ENCODE data around the gene NUFIP1.
"Not testable (repeated sequence)": the region's sequence is repeated elsewhere in the genome, so short reads cannot be mapped to it uniquely, and the experiment has no call there.

The NUFIP1 gene

DNA sequence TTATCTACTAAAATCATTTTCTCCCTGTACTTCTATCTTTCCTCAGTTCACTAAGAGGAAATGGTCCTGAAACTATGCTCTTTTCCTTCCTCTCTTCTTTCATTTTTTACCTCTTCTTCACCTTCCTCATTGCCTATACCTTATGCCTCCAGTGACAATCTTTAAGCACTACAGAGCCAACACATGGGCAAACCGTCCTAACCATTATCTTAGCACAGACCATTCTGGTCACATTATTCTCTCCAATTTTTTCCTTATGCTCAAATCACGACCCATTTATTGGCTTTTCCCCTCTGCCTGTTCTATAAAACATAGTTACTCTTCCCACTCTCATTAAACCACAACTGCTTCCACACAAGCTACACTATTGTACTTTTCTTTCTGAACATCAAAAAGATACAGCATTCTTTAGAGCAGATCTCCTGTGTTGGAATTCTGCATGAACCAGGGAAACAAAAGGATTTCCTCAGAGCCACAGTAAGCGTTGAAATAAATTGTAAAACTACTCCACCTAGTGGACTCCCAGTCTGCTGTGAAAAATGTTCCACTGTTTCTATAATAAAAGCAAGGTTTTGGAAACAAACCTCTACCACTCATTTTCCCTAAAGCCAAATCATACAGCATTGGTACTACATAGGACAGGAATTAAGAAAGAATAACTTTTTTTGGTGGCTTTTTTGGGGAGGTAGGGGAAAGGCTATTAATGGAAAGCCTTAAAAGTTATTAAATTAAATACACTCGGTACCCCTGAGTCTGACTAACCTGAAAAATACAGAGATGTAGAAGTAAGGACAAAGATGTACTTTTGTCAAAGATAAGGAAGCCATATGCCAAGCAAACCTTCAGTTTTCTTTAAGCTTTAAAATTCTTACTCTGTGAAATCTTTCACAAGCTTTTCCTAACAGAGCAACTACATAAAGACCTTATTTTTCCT is 19.5 kb downstream of the NUFIP1 start:
- DNase-seq (ENCODE audit: low read depth), result peak; percentile 74

DNA sequence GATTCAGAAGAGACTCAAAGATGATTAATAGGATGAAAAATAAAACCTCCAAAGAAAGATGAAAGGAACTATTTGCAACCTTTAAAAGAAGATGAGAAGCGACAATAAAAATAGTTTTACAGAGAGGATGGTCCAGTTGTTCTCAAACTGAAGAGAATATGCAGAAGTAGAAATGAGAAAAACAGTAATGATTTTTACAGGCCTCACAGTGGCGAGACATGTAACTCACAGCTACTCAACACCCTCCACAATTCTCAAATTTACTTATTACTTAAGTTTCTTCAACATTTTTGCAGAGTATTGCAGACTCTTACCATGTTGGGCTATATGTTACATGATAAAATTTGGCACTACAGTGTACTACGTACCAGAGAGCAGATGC is 20.8 kb downstream of the NUFIP1 start:
- no peak for DNase-seq (ENCODE audit: low read depth)

DNA sequence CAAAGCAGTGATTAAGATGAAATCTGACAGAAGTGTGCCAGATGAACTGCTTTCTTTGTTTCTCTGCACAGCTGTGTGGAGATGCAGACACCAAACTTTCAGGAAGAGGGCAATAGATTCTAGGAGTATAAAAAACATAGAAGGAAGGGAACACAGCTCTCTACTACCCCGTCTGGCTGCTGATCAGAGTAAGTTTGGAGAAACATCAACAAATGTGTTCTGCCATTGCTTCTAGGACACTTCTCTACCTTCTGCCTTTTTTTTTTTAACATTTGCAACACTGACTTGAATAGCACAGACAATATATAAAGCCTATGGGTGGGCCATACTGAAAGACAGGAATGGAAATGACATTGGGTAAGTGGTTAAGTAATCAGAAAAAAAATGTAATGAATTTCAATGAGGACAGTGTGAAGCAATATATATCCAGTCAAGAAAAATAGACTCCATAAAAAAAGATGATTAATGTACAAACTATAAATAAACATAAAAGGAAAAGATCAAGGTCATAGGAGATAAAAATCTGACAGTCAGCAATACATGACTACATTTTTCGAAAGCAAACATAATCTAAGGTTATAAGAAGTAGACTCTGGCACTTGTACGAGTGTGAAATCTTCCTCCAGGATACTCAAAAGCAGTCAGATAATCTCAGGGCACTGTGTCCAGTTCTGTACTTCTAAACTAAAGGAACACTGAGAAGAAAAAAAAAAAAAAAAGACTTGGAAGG is 21.4 kb downstream of the NUFIP1 start:
- DNase-seq (ENCODE audit: low read depth), result peak; percentile 49

DNA sequence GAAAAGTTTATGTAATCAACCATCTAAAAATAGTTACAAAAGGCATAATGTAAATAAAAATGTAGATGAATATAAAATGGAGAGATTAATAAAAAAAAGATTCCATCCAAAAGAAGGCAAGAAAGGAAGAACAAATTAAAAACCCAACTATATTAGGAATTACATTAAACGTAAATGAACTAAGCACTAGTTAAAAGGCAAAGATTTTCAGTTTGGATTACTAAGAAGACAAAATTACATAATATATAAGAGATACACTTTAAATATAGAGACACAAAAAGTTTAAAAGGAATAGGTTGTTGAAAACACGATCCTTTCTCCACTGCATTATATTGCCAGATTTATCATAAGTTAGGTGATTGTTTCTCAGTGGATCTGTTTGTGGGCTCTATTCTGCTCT is 27.3 kb downstream of the NUFIP1 start:
- no peak for DNase-seq (ENCODE audit: low read depth)

DNA sequence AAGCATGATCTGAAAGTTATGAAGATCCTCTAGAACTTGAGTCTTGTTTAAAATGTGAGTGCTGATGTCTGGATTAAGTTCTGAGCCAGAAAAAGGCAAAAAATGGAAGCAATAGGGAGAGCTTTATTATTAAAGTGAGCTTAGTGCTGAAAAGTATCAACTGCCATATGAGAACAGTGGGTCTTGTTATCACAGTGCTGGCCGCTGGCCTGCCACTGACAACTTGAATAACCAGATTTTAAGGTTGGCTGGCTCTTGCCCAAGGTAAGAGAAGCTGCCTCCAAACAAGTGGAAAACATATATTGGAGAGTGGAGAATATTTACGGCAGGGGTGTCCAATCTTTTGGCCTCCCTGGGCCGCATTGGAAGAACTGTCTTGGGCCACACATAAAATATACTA is 33.9 kb downstream of the NUFIP1 start:
- DNase-seq (ENCODE audit: low read depth), result no peak

DNA sequence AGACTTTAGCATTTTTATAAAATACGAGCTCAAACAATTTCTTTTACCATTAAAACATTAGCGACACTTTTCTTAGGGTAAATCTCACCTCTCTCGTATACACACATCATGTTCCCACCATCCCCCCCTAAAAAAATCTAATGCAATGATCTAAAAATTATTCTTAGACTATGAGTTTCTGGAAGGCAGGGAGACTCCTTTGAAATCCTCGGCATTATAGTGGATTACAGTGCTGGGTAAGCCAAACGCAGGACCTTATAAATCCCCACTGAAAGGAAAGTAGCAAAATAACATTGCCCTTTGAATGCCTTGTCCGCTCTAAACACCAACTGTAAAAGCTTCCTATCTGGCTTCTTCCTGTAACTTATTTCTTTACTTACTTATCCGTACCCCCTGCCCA is 35.0 kb downstream of the NUFIP1 start:
- no peak for DNase-seq (ENCODE audit: low read depth)

DNA sequence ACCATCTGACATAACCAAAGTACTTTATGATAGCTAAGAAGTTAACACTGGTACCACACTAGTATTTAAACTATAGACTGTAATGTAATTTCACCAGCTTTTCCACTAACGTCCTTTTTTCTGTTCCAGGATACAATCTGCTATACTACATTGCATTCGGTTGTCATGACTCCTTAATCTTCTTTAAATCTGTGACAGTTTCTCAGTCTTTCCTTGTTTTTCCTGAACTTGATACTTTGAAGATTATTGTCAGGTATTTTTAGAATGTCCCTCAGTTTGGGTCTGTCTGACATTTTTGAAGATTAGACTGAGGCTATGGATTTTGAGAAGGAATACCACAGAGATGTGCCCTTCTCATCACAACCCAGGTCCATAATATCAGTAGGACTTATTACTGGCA is 36.6 kb downstream of the NUFIP1 start:
- no peak for DNase-seq (ENCODE audit: low read depth)

DNA sequence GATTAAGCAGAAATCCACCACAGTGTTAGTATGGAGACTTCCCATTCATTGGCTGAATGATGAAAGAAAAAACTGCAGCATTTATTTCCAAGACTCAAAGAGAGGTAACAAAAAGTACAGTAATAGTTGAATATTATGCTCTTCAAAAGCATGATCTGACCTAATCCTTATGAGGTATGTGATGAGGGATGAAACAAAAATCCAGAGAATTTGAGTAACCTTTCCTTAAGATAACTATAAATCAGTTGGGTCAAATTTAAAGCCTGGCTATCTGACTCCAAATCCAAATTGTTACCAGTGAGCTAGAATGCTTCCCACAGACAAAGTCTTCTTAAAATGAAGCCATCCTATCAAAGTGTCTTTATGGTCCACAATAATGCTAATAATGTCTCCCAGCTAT is 38.1 kb downstream of the NUFIP1 start:
- peak; percentile 55 for DNase-seq (ENCODE audit: low read depth)

DNA sequence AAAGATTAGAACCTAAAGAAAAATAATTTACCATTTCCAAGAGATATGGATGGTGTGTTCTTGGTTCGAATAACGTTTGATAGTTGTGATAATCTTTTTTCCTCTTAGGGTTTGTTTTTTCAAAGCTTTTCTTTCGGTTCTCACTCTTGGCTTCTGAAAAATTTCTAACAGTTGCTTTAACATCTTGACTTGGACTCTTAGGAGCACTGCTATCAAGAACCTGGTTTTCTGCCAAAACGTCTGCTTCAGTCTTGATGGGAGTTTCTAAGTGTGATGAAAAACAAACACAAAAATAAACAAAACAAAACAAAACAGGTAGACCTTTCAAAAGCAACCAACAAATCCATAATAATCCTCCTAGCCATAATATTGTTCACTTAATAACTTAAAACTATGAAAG is 45.9 kb downstream of the NUFIP1 start:
- not testable (repeated sequence) for DNase-seq (ENCODE audit: low read depth)

DNA sequence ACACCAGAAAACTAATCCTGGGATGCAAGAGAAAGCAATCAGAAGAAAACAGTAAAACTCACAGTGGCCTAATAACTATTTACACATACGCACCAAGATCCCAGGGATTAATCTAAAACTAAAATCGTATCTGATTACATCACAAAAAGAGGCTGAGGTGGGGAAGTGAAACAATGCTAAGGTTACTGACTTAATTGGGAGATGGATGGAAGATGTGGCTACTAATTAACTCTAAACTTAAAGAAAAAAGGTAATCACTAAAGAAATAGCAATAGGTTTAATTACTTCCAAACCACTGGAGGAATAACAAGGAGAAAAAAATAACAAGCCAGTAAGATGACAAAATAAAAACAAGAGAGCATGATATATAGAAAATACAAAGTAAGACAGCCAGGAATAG is 50.4 kb downstream of the NUFIP1 start:
- no peak for DNase-seq (ENCODE audit: low read depth)

DNA sequence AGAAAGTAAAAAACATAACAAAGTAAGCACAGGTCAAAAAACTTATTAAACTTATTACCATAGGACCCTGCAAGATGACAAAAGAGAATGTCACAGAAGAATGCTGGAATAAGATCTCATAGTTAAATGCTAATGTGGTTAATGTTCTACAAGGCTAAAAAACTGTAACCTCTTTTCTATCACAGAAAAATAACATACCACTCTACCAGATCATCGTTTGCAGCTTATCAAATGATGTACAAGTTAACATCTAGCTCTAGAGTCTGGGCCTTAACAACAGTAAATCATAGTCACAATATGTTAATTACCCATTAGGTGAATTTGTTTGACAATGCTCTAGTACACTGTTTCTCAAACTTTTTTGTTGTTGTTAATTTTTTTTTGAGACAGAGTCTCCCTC is 53.0 kb downstream of the NUFIP1 start:
- DNase-seq (ENCODE audit: low read depth), result peak; percentile 52

DNA sequence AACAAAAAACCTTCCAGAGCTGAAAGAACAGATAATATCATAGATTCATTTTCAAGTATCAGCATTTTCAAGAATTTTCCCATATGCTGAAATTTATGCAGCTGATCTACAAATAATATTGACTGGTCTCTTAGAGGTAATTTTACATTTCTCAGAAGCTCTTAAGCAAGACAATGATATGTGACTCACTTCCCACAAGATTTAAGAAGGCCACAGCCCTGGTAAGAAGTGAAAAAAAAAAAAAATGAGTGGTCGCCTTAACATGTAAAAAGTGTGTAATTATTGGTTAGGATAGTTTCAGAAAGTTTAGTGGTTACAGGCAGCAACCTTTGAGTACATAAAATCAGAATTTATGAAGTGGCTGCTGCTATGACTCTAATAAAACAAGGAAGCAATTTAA is 54.5 kb downstream of the NUFIP1 start:
- peak; percentile 66 for DNase-seq (ENCODE audit: low read depth)

DNA sequence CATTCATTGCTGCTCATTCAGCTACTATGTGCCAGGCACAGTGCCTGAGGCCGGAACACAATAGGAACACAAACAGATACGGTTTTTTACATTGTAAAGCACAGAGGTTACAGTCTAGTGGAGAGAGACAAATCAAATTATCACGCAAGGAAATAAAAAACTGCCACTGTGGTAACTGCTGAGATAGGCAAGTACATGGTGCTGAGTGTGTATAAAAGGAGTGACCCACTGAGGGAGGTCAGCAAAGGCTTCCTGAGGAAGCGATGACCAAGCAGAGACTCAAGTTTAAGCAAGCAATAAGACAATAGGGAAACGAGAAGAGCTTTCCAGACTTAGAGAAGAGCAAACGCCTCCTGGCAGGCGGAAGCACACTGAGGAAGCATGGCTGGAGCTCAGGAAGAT is 56.4 kb downstream of the NUFIP1 start:
- DNase-seq (ENCODE audit: low read depth), result no peak

DNA sequence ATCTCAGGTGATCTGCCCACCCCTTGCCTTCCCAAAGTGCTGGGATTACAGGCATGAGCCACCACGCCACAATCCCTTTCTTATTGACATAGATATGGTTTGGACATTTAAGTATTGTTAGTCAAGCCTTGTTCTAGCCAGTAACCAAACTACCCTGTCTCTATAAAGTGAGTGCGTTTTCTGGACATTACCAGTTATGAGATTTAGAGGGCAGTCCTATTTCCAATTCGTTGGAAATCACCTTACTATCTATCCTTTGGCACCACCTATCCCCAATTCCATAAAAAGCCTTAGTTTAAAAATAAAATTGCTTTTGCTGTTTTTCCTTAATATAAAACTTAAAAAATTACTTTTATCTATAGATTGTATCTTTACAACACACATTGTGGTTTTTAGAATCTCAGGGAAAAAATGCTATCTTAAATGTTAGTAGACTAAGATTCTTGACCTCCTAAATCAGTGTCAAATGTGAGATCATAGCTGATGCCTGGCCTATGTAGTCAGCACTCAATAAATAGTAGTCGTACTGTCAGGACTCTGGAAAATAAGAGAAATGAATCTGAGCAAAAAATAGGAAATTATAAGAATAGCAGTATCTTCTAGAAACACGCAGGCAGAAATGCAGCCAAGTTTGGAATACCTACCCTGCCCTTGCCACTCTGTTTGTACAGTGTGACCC is 57.0 kb downstream of the NUFIP1 start:
- DNase-seq (ENCODE audit: low read depth), result peak; percentile 93

DNA sequence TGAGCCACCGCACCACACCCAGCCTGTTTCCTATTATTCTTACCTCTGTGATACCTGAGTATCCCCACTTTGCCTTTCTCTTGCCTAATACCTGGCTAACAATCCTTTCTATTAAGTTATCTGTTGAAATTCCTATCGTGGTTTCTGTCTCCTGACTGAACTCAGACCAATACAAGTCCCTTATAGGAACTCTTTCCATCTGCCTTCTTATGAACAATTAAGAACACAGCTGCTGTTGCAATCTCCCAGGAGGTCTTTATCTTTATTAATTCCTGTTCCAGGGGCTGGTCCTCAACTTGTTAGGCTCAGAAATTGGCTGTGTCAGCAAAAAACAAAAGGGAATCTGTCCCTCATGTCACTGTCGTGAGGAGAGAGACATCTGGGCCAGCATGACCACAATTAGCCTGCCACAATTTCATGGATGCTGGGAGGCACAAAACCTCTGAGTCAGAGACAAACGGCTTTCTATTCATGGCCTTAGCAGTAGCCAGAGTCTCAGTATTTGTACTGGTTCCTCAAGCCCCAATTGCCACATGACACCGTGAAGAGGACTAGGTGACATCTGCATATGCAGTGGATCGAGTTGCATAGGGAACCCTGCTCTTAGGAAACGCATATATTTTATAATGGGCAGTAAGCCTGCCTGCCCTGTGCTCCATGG is 58.2 kb downstream of the NUFIP1 start:
- peak; percentile 72 for DNase-seq (ENCODE audit: low read depth)

DNA sequence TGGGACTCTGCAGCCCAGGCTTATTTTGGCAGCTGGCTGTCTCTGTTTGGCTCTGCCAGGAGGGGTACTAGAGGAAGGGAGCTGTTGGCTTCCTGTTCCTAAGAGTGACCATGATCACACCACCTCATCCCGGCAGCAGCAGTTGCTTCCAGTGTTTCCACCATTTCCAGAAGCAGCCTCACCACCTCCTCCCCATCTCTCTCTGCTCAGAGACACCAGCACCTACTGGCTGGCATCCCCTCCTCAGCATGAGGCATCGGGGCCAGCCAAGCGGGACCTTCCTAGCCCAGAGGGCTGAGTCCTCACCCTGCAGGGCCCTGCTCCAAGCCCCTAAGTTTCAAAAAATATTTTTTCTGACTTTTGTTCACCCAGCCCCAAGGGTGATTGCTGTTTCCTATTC is 59.0 kb downstream of the NUFIP1 start:
- DNase-seq (ENCODE audit: low read depth), result no peak

DNA sequence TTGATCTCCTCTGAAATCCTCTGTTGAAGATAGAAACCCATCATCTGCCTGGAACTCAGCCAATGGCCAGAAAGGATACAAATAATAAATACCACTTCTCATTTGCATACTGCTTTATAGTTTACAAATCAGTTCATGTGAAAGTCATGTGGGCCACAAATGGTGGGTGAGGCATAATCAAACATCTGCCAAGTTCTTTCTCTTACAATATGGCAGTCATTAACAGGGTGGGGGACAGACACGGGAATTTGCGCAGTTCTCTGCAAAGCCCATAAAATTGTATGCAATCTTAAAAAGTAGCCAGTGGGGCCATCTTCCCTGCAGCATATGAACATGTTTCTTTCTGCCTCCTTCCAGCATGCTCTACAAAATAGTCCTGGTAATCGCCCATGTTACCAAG is 59.6 kb downstream of the NUFIP1 start:
- no peak for DNase-seq (ENCODE audit: low read depth)

DNA sequence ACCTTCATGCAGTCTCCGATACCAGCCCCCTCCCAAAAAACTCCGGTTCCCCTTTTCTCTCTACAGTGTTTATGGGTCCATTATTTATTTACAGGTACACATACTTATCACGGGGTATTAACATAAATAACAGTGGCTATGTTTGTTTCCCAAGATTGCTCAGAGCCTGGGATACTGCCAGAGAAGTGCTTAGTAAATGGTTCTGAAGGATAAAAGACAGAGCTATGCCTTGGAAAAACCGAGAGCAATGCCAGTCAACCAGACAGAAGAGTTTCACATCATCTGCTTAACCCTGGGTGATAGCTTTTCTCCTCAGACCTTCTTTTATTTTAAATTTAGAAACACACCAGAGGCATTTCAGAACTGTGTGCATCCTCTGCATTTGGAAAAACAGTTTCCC is 61.3 kb downstream of the NUFIP1 start:
- no peak for DNase-seq (ENCODE audit: low read depth)

DNA sequence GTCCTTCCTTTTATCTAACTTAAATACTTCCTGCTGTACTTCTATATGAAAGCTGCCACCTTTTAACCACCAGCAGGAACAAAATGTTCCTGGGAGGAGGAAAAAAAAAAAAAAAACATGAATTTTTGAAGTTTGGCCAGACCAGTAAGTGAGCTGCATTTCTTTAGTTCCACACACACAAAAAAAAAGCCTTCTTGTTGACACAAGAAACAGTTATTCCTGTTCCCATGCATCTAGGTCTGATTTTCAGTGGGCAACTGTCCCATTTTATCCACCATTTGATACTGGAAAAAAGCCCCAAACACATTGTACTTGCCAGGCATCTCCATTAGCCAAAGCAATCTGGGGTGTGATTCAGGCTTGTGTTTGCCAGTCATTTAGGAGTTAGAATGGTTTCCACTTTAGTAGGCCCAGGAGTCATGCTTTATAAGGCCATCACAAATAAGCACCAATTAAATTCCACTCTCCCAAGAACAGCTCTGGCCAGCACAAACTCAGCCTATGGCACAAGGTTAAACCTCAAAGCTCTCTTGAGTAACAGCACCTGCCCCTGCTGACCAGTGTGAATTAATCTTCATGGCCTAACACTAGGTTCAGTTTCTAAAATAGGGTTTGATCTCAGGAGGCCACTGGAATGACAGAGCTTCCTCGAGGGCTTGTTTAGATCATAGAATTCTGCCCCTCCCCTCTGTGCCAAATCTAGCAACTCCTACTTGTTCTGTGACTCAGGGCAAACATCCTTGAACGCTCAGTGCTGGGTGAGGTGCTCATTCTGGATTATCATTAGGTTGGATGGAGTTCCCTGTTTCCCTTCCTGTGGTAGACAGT is 67.1 kb downstream of the NUFIP1 start:
- DNase-seq (ENCODE audit: low read depth), result peak; percentile 95

DNA sequence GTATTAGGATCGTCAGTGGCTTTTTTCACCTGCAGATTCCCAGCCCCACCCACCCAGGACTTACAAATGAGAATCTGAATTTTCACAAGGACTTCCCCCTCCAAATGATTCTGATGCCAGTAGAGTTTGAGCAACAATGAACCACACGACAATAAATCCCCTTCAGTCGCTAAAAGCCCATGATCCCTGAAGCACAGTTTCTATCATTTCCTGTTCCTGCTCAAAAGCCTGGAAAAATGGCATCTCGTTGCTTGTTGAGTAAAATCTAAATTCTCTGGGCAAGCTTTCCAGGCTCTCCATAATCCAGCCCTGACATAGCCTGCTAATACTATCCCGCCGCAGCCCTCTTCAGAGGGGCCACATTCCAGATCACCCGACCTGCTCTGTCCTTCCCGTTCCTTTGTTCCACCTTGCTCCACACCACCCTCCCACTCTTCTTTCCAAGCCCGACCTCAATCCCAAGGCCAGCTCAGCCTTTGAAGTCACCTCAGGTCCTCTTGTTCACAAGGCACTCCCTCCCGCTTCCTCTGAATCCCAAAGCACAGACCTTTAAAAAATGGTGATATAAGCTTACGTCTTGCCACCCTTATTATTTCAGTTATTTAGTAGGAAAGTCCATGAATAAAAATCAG is 67.9 kb downstream of the NUFIP1 start:
- no peak for DNase-seq (ENCODE audit: low read depth)

DNA sequence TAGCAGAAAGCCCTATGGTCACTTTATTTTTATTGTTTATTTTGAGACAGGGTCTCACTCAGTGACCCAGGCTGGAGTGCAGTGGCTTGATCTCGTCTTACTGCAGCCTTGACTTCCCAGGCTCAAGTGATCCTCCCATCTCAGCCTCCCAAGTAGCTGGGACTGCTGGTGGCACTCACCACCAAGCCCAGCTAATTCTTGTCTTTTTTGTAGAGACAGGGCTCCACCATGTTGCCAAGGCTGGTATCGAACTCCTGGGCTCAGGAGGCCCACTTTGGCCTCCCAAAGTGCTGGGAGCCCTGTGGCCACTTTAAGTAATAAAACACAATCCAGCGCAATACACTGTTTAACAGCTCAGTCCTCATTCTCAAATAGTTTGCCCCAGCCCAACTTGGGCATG is 69.3 kb downstream of the NUFIP1 start:
- DNase-seq (ENCODE audit: low read depth), result no peak

Data from EH (cell line).